SJSA1 (cell line): ENCODE data around the gene RAD50. TPM values are rescaled to one million over a fixed set of nuclear protein-coding genes. Genes with fewer than 3 reads are reported as not detected.
"Not testable (repeated sequence)": the region's sequence is repeated elsewhere in the genome, so short reads cannot be mapped to it uniquely, and the experiment has no call there.

ENCODE experiments used
- DNase-seq, 2 experiments: peaks; one replicate each; pipeline ENCODE4 v3.0.0-alpha.2; 2015 to 2020; ENCODE audit warnings: low spot score in 2 of 2, low read depth in 1 of 2
- H3K27ac ChIP-seq: fragments of 250-450 bp; sonication (Bioruptor Pico); 2 replicates; pipeline ENCODE4 v1.5.1; 2020; ENCODE audit warnings: mild to moderate bottlenecking, moderate library complexity
- H3K27me3 ChIP-seq: fragments of 250-450 bp; sonication (Bioruptor Pico); replicated peaks from 2 replicates; pipeline ENCODE4 v1.5.1; 2020; ENCODE audit warnings: mild to moderate bottlenecking, moderate library complexity
- H3K36me3 ChIP-seq: fragments of 250-450 bp; sonication (Bioruptor Pico); 2 replicates; pipeline ENCODE4 v1.5.1; 2020; ENCODE audit warnings: mild to moderate bottlenecking
- H3K4me1 ChIP-seq: fragments of 250-450 bp; sonication (Bioruptor Pico); replicated peaks from 2 replicates; pipeline ENCODE4 v1.6.1; 2021; ENCODE audit warnings: mild to moderate bottlenecking
- H3K4me3 ChIP-seq: fragments of 250-450 bp; sonication (Bioruptor Pico); 2 replicates; pipeline ENCODE4 v1.5.1; 2020; ENCODE audit warnings: mild to moderate bottlenecking
- H3K9me3 ChIP-seq: fragments of 250-450 bp; sonication (Bioruptor Pico); replicated peaks from 2 replicates; pipeline ENCODE4 v1.5.1; 2020; ENCODE audit warnings: mild to moderate bottlenecking
- total RNA-seq: library from RNA; depleted of rRNA; stranded (reverse); fragments of >200 nt; shearing (Covaris generic); gene quantifications from 2 replicates; pipeline ENCODE4 v1.2.3, GENCODE V29; 2014

The RAD50 gene
- total RNA-seq, 1 experiment from 2014 or later = 17.9 TPM

DNA sequence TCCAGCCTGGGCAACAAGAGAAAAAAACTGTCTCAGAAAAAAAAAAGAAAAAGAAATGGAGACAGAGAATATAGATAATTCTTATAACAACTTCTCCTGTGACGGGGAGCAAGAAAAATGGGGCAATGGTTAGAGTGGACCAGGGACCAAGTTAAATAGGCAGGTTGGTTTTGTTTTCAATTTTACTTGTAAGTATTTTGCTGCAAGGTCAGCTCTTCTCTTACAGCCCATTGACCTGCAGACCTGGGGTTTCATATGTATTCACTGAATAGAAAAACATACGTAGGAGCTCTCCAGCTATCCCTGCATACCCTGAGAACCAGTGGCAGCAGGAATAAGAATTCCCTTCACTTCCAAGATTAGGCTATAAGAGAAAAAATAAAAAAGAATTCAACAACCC lies 72.0 kb downstream of the RAD50 start:
- Histone ChIP-seq H3K9me3 (no peaks in the 10 kb centered on the region), H3K4me1 (no peaks in the 10 kb centered on the region), H3K27me3 (no peaks in the 10 kb centered on the region), H3K27ac (no peak overlapping the region), H3K36me3 (peaks cover 28% of the 10 kb centered on the region), H3K4me3 (no peak overlapping the region)
- DNase-seq = no peak

GRCh38 chr5:132629230-132629944 lies 72.6 kb downstream of the RAD50 start:
- no peaks in the 10 kb centered on the region for H3K27me3 ChIP-seq
- no peak for DNase-seq
- no peak overlapping the region for H3K4me3 ChIP-seq
- H3K27ac ChIP-seq = no peak overlapping the region
- H3K36me3 ChIP-seq = peaks cover 28% of the 10 kb centered on the region
- no peaks in the 10 kb centered on the region for H3K9me3 ChIP-seq
- H3K4me1 ChIP-seq = no peaks in the 10 kb centered on the region

DNA sequence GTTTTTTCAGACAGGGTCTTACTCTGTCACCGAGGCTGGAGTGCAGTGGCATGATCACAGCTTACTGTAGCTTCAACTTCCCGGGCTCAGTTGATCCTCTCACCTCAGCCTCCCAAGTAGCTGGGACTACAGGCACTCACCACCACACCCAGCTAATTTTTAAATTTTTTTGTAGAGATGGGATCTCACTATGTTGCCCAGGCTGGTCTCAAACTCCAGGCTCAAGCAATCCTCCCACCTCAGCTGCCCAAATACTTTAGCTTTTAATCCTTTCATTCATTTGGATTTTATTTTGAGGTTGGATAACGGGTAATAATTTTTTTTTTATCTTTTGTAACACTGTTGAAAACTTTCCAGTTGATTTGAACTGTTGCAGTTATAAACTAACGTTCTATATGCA lies 76.8 kb downstream of the RAD50 start:
- DNase-seq, H3K4me1 ChIP-seq, H3K4me3 ChIP-seq, H3K27me3 ChIP-seq, H3K27ac ChIP-seq, H3K9me3 ChIP-seq: not testable (repeated sequence)
- peaks cover 31% of the 10 kb centered on the region for H3K36me3 ChIP-seq

GRCh38 chr5:132635873-132636272 lies 79.1 kb downstream of the RAD50 start:
- H3K4me1 ChIP-seq = no peaks in the 10 kb centered on the region
- H3K36me3 ChIP-seq = peaks cover 45% of the 10 kb centered on the region
- no peak overlapping the region for H3K4me3 ChIP-seq
- no peak overlapping the region for H3K27ac ChIP-seq
- no peaks in the 10 kb centered on the region for H3K9me3 ChIP-seq
- H3K27me3 ChIP-seq = no peaks in the 10 kb centered on the region
- no peak for DNase-seq

- no peak for DNase-seq
- Histone ChIP-seq H3K27me3 (no peaks in the 10 kb centered on the region), H3K27ac (no peak overlapping the region), H3K4me3 (no peak overlapping the region), H3K9me3 (no peaks in the 10 kb centered on the region), H3K4me1 (no peaks in the 10 kb centered on the region), H3K36me3 (peaks cover 44% of the 10 kb centered on the region)
Observed at GRCh38 chr5:132637241-132637640, 80.5 kb downstream of the RAD50 start.

- H3K36me3 ChIP-seq = peaks cover 55% of the 10 kb centered on the region
- no peak overlapping the region for H3K4me3 ChIP-seq
- H3K27me3 ChIP-seq = no peaks in the 10 kb centered on the region
- no peak for DNase-seq
- H3K9me3 ChIP-seq = no peaks in the 10 kb centered on the region
- no peak overlapping the region for H3K27ac ChIP-seq
- no peaks in the 10 kb centered on the region for H3K4me1 ChIP-seq
Observed at GRCh38 chr5:132639706-132640130, 82.9 kb downstream of the RAD50 start.

DNA sequence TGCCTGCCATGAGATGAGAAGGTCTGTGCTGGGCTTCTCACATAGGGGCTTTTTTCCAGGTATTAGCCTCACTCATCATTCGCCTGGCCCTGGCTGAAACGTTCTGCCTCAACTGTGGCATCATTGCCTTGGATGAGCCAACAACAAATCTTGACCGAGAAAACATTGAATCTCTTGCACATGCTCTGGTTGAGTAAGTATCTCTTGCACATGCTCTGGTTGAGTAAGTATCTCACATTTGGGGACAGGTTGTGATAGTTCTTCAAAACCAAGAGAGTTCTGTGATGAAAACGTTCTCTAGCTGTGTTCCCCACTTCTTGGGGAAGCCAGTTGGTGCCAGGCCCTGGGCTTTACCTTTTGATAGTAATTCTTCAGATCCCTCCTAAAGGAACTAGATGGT lies 83.8 kb downstream of the RAD50 start:
- H3K4me1 ChIP-seq = no peaks in the 10 kb centered on the region
- no peak overlapping the region for H3K4me3 ChIP-seq
- no peak overlapping the region for H3K27ac ChIP-seq
- no peaks in the 10 kb centered on the region for H3K27me3 ChIP-seq
- DNase-seq = no peak
- no peaks in the 10 kb centered on the region for H3K9me3 ChIP-seq
- H3K36me3 ChIP-seq = peaks cover 55% of the 10 kb centered on the region

DNA sequence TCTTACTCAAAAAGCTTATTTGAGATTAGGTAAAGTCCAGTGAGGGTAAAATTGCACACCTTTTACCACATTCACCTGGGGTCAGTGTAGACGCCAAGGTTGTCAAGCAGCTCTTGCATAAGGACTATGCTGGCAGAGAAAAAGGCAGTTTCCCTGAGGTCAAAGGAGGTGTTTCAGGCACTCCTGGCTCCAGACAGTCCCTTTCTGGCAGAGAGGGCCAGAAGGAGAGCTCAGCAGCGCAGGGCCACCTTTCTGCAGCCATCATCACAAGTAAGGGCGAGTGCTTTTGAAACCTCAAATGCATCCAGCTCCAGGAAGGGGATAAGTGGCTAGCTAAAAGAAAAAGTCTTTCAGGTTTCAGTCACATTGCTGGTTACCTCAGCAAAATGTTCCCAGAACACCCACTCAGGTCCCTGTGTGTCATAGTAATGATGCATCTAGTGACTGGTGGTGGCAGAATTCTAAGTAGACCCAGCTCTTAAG lies 84.5 kb downstream of the RAD50 start:
- peaks cover 53% of the 10 kb centered on the region for H3K36me3 ChIP-seq

DNA sequence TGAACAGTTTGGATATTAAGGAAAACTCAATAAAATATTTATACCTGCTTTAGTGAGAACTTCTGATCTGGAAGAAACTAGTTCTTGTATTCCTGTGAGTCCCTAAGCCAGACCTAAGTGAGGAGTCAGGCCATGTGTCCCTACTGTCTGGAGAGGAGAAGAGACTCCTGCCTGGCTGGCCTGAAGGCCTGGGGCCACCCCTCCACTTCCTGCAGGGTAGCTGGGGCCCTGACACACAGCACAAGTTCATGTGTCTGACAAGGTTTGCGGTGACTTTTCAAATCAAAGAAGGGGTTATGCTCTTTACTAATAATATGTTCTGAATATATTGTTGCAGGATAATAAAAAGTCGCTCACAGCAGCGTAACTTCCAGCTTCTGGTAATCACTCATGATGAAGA lies 85.1 kb downstream of the RAD50 start:
- H3K27ac ChIP-seq = no peak overlapping the region
- DNase-seq = no peak
- H3K27me3 ChIP-seq = no peaks in the 10 kb centered on the region
- H3K4me3 ChIP-seq = no peak overlapping the region
- peaks cover 50% of the 10 kb centered on the region for H3K36me3 ChIP-seq
- no peaks in the 10 kb centered on the region for H3K4me1 ChIP-seq
- H3K9me3 ChIP-seq = no peaks in the 10 kb centered on the region

More for the DNA sequence above, 84.5 kb downstream of the RAD50 start:
- Histone ChIP-seq H3K4me1 (no peaks in the 10 kb centered on the region), H3K27ac (no peak overlapping the region), H3K4me3 (no peak overlapping the region), H3K27me3 (no peaks in the 10 kb centered on the region), H3K9me3 (no peaks in the 10 kb centered on the region)
- DNase-seq = no peak

DNA sequence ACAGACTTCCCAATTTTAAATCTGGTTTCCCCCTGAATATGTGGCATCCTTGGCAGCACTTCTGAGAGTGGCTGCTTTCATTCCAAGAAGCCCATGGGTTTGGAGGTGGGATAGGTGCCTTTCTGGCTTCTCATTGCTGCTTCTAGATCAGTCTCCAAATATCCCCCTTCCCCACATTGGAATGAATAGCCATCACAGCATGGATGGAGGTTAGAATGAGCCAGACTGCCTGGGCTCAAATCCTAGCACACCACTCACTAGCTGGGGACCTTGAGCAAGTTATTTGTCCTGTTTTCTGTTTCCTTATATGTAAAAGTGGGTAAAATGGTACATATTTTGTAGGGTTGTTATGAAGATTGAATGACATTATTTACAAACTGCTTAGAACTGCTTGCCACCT lies 87.4 kb downstream of the RAD50 start:
- H3K4me3 ChIP-seq = no peak overlapping the region

DNA sequence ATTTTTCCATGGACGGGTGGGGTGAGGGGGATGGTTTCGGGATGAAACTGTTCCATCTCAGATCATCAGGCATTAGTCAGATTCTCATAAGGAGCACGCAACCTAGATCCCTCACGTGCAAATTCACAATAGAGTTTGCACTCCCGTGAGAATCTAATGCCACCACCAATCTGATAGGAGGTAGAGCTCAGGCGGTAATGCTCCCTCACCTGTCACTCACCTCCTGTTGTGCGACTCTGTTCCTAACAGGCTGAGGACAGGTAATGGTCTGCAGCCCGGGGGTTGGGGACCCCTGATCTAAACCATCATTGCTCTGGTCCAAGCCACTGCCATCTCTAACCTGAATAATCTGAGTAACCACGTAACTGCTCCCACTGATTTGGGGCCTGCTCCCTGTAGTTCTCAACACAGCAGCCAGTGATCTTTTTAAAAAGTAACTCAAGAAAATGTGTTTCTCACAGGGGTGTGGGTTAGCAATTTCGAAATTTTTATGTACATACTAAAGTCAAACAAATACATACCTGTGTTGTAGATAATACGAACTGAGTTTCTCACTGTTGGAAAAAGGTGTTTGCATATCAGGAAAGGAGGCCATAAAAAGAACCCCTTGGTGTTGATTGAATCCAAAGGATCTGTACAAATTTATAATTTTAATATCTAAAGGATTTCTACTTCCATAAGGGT lies 89.9 kb downstream of the RAD50 start:
- no peak overlapping the region for H3K27ac ChIP-seq
- H3K27me3 ChIP-seq = no peaks in the 10 kb centered on the region
- peaks cover 15% of the 10 kb centered on the region for H3K36me3 ChIP-seq
- H3K4me3 ChIP-seq = no peak overlapping the region
- H3K4me1 ChIP-seq = no peaks in the 10 kb centered on the region
- 0 out of 2 replicates have a peak, but pooled peaks cover 3% of the 10 kb centered on the region for H3K9me3 ChIP-seq
- DNase-seq = no peak

More for the DNA sequence above, 87.4 kb downstream of the RAD50 start:
- Histone ChIP-seq H3K27ac (no peak overlapping the region), H3K36me3 (peaks cover 35% of the 10 kb centered on the region), H3K4me1 (no peaks in the 10 kb centered on the region), H3K27me3 (no peaks in the 10 kb centered on the region), H3K9me3 (no peaks in the 10 kb centered on the region)
- DNase-seq = no peak

GRCh38 chr5:132647473-132647872 lies 90.7 kb downstream of the RAD50 start:
- no peak overlapping the region for H3K27ac ChIP-seq
- no peak overlapping the region for H3K4me3 ChIP-seq
- no peaks in the 10 kb centered on the region for H3K4me1 ChIP-seq
- no peaks in the 10 kb centered on the region for H3K27me3 ChIP-seq
- no peak for DNase-seq
- H3K9me3 ChIP-seq = 0 out of 2 replicates have a peak, but pooled peaks cover 3% of the 10 kb centered on the region
- peaks cover 9% of the 10 kb centered on the region for H3K36me3 ChIP-seq

GRCh38 chr5:132648355-132648754 lies 91.6 kb downstream of the RAD50 start:
- no peaks in the 10 kb centered on the region for H3K4me1 ChIP-seq
- DNase-seq = no peak
- H3K9me3 ChIP-seq = 0 out of 2 replicates have a peak, but pooled peaks cover 3% of the 10 kb centered on the region
- H3K27ac ChIP-seq = no peak overlapping the region
- H3K4me3 ChIP-seq = no peak overlapping the region
- H3K27me3 ChIP-seq = no peaks in the 10 kb centered on the region; the same call in 1 of the 2 replicates
- H3K36me3 ChIP-seq = no peaks in the 10 kb centered on the region; the same call in 1 of the 2 replicates

DNA sequence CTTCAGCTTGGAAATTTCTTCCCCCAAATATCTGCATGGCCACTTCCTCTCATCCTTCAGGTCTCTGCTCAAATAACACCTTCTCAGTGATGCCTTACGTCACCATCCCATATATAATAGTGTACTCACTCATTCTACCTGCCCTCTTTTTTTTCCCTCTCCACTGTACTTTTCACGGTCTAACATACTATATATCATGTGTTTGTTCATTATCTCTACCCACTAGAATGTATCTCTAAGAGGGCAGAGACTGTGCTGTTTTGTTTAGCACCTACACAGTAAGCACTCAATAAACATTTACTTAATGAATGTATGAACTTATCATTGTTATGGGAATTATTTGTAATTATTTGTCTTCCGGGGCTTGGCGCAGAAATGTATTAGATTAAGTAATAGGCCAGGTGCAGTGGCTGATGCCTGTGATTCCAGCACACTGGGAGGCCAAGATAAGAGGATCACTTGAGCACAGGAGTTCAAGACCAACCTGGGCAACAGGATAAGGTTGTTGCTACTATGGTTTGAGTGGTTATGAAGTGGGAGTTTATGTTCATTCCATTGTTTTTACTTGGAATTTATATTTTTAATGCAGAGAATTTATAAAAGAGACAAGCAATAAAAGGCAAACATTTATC lies 95.2 kb downstream of the RAD50 start:
- Histone ChIP-seq H3K4me3 (no peak overlapping the region), H3K4me1 (peaks cover 11% of the 10 kb centered on the region), H3K36me3 (no peaks in the 10 kb centered on the region), H3K27me3 (no peaks in the 10 kb centered on the region; the same call in none of the 2 replicates), H3K9me3 (peaks cover 12% of the 10 kb centered on the region), H3K27ac (no peak overlapping the region)
- no peak for DNase-seq
